ENCODE results near the gene DYNC1LI1. TPM values are rescaled to one million over a fixed set of nuclear protein-coding genes. Genes with fewer than 3 reads are reported as not detected.

Gene DYNC1LI1
- polyA plus RNA-seq, 1 donor from 2014 or later = 94.5 TPM

GRCh38 chr3:32481791-32482631 lies 88.6 kb downstream of the DYNC1LI1 start:
- Histone ChIP-seq H3K4me3 (ENCODE audit: low read length) (no peak overlapping the region), H3K27me3 (ENCODE audit: insufficient read depth, low read depth, low read length) (no peaks in the 10 kb centered on the region), H3K9me3 (ENCODE audit: low read length) (no peaks in the 10 kb centered on the region), H2AFZ (ENCODE audit: low read depth, low read length) (no peak overlapping the region), H3K36me3 (ENCODE audit: insufficient read depth, low read length) (no peaks in the 10 kb centered on the region), H3K4me2 (ENCODE audit: low read length) (no peak overlapping the region), H3K79me2 (replicated peaks; ENCODE audit: insufficient read depth, low read length) (no peaks in the 10 kb centered on the region), H4K20me1 (ENCODE audit: insufficient read depth) (no peaks in the 10 kb centered on the region), H3K27ac (ENCODE audit: low read length) (no peak overlapping the region), H3K9me2 (ENCODE audit: insufficient read depth, low read length) (no peaks in the 10 kb centered on the region), H3K9ac (ENCODE audit: low read length) (no peak overlapping the region), H3F3A (ENCODE audit: insufficient read depth, low read length, poor library complexity, severe bottlenecking) (no peaks in the 10 kb centered on the region)
- TF ChIP-seq RAD21 (conservative IDR thresholded peaks at IDR 0.05) (no peak), POLR2AphosphoS5 (IDR thresholded peaks at IDR 0.05) (no peak)
- TF ChIP-seq, protein P1, sequence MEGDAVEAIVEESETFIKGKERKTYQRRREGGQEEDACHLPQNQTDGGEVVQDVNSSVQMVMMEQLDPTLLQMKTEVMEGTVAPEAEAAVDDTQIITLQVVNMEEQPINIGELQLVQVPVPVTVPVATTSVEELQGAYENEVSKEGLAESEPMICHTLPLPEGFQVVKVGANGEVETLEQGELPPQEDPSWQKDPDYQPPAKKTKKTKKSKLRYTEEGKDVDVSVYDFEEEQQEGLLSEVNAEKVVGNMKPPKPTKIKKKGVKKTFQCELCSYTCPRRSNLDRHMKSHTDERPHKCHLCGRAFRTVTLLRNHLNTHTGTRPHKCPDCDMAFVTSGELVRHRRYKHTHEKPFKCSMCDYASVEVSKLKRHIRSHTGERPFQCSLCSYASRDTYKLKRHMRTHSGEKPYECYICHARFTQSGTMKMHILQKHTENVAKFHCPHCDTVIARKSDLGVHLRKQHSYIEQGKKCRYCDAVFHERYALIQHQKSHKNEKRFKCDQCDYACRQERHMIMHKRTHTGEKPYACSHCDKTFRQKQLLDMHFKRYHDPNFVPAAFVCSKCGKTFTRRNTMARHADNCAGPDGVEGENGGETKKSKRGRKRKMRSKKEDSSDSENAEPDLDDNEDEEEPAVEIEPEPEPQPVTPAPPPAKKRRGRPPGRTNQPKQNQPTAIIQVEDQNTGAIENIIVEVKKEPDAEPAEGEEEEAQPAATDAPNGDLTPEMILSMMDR (IDR thresholded peaks at IDR 0.05; ENCODE audit: poor library complexity, severe bottlenecking) = no peak

- Histone ChIP-seq H3K79me2 (replicated peaks; ENCODE audit: insufficient read depth, low read length) (no peaks in the 10 kb centered on the region), H3K4me3 (ENCODE audit: low read length) (no peak overlapping the region), H2AFZ (ENCODE audit: low read depth, low read length) (no peak overlapping the region), H3F3A (ENCODE audit: insufficient read depth, low read length, poor library complexity, severe bottlenecking) (no peaks in the 10 kb centered on the region), H3K9ac (ENCODE audit: low read length) (no peak overlapping the region), H4K20me1 (ENCODE audit: insufficient read depth) (no peaks in the 10 kb centered on the region), H3K36me3 (ENCODE audit: insufficient read depth, low read length) (no peaks in the 10 kb centered on the region), H3K9me3 (ENCODE audit: low read length) (no peaks in the 10 kb centered on the region), H3K27ac (ENCODE audit: low read length) (no peak overlapping the region), H3K9me2 (ENCODE audit: insufficient read depth, low read length) (no peaks in the 10 kb centered on the region), H3K27me3 (ENCODE audit: insufficient read depth, low read depth, low read length) (no peaks in the 10 kb centered on the region), H3K4me2 (ENCODE audit: low read length) (no peak overlapping the region)
- TF ChIP-seq MXI1 (conservative IDR thresholded peaks at IDR 0.05; ENCODE audit: poor library complexity, severe bottlenecking) (no peak), POLR2AphosphoS5 (IDR thresholded peaks at IDR 0.05) (no peak), SMC3 (conservative IDR thresholded peaks at IDR 0.05; ENCODE audit: poor library complexity) (no peak), EZH2 (IDR thresholded peaks at IDR 0.05; ENCODE audit: borderline replicate concordance, insufficient read depth, low read length, poor library complexity, severe bottlenecking) (no peak), REST (IDR thresholded peaks at IDR 0.05; ENCODE audit: borderline replicate concordance) (no peak), EP300 (conservative IDR thresholded peaks at IDR 0.05; ENCODE audit: poor library complexity, severe bottlenecking) (no peak), TAF1 (IDR thresholded peaks at IDR 0.05; ENCODE audit: low read depth) (no peak), RAD21 (conservative IDR thresholded peaks at IDR 0.05) (no peak)
- TF ChIP-seq, protein P1 (IDR thresholded peaks at IDR 0.05; ENCODE audit: poor library complexity, severe bottlenecking) = no peak
Observed at GRCh38 chr3:32480604-32481003, 90.1 kb downstream of the DYNC1LI1 start.

Small RNA genes lying within 50 kb of the gene (small RNA-seq; reads per million reads assigned to genes)
- 0 to 4.4 (median 2.2) reads per million in 3 experiments for gene MIR548AY

Other genes starting within 250 kb of the DYNC1LI1 start
- 0.57 TPM in 1 of 2 replicates, not detected in the other for gene CMTM7, start 179.0 kb downstream of the DYNC1LI1 start, polyA plus RNA-seq
- 10.1 and 12.8 TPM in 2 replicates for gene CMTM6, start 68.0 kb downstream of the DYNC1LI1 start, polyA plus RNA-seq
- gene CNOT10, start 114.3 kb upstream of the DYNC1LI1 start, polyA plus RNA-seq = 48.8 and 53.8 TPM in 2 replicates
- 3.7 and 4.0 TPM in 2 replicates for gene TRIM71, start 247.1 kb upstream of the DYNC1LI1 start, polyA plus RNA-seq

Data from neural cell (in vitro differentiated cells).